Stimulated activated CD8-positive, alpha-beta memory T cell treated with anti-CD3 and anti-CD28 coated beads, Interleukin-4, amount 100 ng/mL, for 1 hour (primary cell): ENCODE measurements around the gene MACROH2A1.

Source experiments
- DNase-seq, 2 donors: peaks; one replicate each; pipeline ENCODE4 v3.0.0-alpha.2; 2020; ENCODE audit warnings: low read depth in 2 of 2, low spot score in 1 of 2

The MACROH2A1 gene

DNA sequence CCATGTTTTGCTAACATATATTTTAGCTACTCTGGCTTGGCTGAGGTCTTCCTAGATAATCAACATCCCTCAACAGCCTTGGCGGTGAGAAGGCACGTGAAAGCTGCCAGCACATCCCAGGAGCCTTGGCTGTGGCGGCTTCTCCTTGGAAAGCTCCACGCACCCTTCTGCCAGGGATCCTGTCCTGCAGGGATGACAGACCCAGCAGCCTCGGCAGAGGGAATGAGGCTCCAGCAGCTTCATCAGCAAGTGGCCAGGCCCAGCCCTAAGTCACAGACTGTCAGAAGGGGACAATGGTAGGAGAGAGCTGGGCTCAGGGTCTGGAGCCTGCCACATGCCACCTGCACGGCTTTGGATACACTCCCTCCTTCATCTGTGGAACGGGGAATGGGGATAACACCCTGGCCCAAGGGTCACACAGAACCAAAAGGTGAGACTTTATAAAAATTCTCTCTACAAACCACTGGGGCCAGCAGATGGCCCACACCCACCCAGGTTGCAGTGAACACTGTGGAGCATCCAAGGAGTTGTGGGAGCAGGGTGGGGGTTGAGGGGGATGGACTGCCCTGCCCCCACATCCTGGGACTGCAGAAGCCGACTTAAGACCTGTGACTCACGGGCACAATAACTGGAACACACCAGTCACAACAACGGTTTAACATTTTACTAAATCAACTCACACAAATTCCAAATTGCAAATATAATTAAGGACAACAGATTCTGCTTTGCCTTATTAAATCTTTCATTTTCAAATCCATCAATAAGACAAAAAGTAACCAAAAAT lies 65.1 kb downstream of the MACROH2A1 start:
- DNase-seq = no peak

- DNase-seq = no peak
These were observed 66.4 kb downstream of the MACROH2A1 start for GRCh38 chr5:135332519-135333150.

- DNase-seq = no peak
These were observed 67.4 kb downstream of the MACROH2A1 start for GRCh38 chr5:135331612-135332011.

GRCh38 chr5:135330798-135331096 lies 68.3 kb downstream of the MACROH2A1 start:
- no peak for DNase-seq

- no peak for DNase-seq
These were observed 68.9 kb downstream of the MACROH2A1 start for GRCh38 chr5:135329913-135330797.

DNA sequence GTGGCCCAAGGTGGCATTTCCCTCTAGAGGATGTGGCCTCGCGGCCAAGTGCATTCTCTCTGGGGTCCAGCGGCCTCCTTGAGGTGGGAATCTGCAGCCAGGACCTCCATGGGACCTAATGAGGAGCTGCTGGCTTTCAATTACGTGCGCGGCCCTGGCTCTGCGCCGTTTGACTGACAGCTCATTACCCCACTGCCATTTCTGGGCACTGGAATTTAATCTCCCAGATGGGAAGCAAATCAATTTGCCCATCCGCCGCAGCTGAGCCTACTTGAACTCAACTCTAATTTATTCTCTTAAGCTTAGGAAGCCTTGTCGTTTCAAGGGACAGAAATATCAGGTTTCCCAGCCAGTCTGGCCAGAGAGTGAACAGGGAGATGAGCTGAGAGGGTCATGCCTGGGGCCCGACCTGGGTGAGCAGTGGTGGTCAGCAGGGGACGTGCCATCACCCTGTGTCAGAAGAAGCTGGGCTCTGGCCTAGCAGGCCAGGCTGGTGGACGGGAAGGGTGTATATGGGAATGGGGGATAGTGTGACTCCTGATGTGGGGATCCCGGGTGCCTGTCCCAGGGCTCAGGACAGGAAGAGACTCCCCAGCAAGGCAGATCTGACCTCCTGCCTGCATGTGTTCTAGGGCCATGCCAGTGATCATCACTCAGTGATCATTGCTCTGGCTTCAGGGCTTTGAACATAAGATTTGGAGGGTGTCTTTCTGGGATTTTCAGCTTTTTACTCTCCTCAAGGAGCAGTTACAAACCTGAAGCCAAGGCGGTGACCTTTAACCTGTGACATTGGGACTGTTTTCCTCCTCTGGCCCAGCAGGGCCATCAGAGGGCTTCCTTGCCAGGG lies 69.7 kb downstream of the MACROH2A1 start:
- DNase-seq = no peak

GRCh38 chr5:135328128-135328687 lies 70.8 kb downstream of the MACROH2A1 start:
- DNase-seq = no peak

GRCh38 chr5:135327429-135328127 lies 71.5 kb downstream of the MACROH2A1 start:
- no peak for DNase-seq

GRCh38 chr5:135326296-135327254 lies 72.5 kb downstream of the MACROH2A1 start:
- no peak for DNase-seq

- DNase-seq = no peak
These were observed 74.0 kb downstream of the MACROH2A1 start for GRCh38 chr5:135324897-135325650.

DNA sequence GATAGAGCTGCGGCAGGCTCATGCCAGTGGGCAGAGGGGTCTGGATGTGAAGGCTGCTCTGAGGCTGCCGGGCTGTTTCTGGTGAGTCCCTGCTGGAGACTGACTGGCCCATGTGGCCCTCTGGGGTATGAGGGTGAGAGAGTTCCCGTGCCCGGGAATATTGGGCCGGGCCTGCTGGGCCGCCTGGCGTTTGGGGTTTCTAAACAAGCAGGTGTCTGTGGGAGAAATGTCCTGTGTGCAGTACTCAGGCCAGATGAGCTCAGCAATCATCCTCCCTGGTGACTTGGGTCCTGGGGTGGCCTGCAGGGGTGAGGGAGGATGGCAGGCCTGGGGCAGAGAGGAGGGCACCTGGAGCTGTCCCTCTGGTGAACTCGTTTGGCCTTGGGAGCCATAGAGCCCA lies 74.9 kb downstream of the MACROH2A1 start:
- no peak for DNase-seq

GRCh38 chr5:135323701-135324132 lies 75.3 kb downstream of the MACROH2A1 start:
- DNase-seq = no peak

DNA sequence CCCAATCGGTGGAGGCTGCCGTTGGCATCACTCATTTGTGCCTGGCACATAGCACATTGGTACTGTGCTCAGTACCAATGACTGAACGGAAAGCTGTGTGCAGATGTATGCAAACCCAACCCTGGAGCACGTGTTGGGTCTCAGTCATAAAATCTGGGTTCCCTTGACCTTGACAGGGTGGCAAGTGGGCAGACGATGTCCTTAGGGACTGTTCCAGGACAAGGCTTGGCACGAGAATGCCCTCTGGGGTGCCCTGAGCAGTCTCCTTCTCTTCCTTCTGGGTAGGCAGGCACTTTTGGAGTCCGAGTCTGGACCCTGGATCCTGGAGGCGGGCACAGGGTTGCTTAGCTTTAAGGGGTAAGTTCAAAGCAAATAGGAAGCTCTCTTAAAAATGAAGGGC lies 75.8 kb downstream of the MACROH2A1 start:
- no peak for DNase-seq

DNA sequence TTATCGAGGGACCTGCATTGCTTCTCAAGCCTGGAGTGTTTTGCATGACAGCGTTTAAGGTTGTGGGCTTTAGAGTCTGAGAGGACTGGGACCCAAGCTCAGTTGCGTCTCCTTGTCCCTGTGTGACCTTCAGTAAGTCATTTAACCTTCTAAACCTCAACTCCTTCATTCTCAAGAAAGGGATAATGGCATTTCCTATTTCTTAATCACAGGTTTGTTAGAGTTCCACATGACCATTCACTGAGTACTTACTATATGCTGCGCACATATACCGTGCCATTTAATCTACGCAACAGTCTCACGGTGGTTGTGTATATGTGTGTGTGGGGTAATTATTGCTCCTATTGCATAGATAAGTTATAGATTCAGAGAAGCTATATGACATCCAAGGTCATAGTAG lies 76.3 kb downstream of the MACROH2A1 start:
- DNase-seq = no peak

DNA sequence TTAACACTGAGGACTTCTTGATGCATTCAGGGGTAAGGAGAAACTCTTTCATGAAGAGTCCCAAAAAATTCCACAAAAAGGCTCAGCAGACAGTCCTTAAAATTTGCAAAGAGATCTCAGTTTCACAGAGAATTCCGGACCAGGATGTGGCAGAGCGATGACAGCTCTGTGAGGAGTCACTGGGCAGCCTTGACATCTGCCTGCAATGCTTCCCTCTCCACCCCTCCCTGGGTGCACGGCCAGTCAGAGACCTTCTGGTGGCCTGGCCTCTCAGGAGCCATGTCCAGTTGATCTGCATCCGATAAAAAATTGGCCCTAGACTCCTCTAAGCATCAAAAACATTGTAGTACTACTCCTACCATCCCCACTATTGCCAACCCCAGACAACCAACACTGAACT lies 76.8 kb downstream of the MACROH2A1 start:
- DNase-seq = no peak

GRCh38 chr5:135320718-135321484 lies 78.1 kb downstream of the MACROH2A1 start:
- no peak for DNase-seq

- DNase-seq = no peak
These were observed 79.0 kb downstream of the MACROH2A1 start for GRCh38 chr5:135319928-135320606.
